Measurements from ENCODE around the gene ZBTB7C. TPM values are rescaled to one million over a fixed set of nuclear protein-coding genes. Genes with fewer than 3 reads are reported as not detected.

ZBTB7C gene
- total and polyA plus RNA-seq, 9 of the 15 experiments (the other 6 are each of a cell fraction or from before 2014, with no cell fraction given), result not detected

- Histone ChIP-seq H3K79me2 (ENCODE audit: control insufficient read depth, insufficient read depth, low read length) (no peaks in the 10 kb centered on the region), H3K27ac (ENCODE audit: extremely low read depth, low read depth, low read length) (no peak overlapping the region), H3K4me2 (ENCODE audit: insufficient read depth, low read length) (peak overlapping the region; percentile 32), H3K36me3 (ENCODE audit: control insufficient read depth, insufficient read depth, low read length) (no peaks in the 10 kb centered on the region), H3K4me3 (peak overlapping the region; percentile 34), H3K9me3 (replicated peaks; ENCODE audit: control insufficient read depth, insufficient read depth, low read depth, low read length) (no peaks in the 10 kb centered on the region), H3K27me3 (ENCODE audit: control insufficient read depth in 2 of 2, insufficient read depth in 2 of 2, low read length in 2 of 2) (peaks cover 0 to 23% of the 10 kb centered on the region in 2 experiments; a peak in 2 of 5 replicates), H4K20me1 (replicated peaks; ENCODE audit: control insufficient read depth, insufficient read depth, low read length) (no peaks in the 10 kb centered on the region), H2AFZ (ENCODE audit: low read depth, low read length) (0 out of 2 replicates have a peak overlapping the region, but pooled peaks have one; percentile 40), H3K9me1 (ENCODE audit: control insufficient read depth, insufficient read depth, low read length) (no peaks in the 10 kb centered on the region), H3K9ac (ENCODE audit: insufficient read depth in 1 of 2, low read depth in 2 of 2, low read length in 2 of 2) (no peak overlapping the region), H3K4me1 (replicated peaks in 1 of 2; ENCODE audit: control insufficient read depth in 2 of 2, insufficient read depth in 2 of 2, low read length in 2 of 2) (peaks cover 0 to 19% of the 10 kb centered on the region in 2 experiments; a peak in 2 of 5 replicates)
- ATAC-seq (peak; percentile 42), DNase-seq (ENCODE audit: extremely low read depth in 1 of 4, low spot score in 3 of 4) (peak in 2 of 4 experiments; percentile 4 to 36), FAIRE-seq (no peak)
- in situ Hi-C loops (cut with MboI) (no loop called here), intact Hi-C loops (cut with micrococcal nuclease) (no loop called here)
- BruUV-seq (replicated peaks), result no TSS peak
- ChIA-PET CTCF (ENCODE audit: low intra/inter-chr PET ratio) (no interaction called here), POLR2A (no interaction called here)
- 0% methylated on average over 9 of the region's 55 CpGs for WGBS (ENCODE audit: insufficient coverage, low coverage, missing lambda C conversion rate)
- TF ChIP-seq ZNF696 (CRISPR knock-in tag; conservative IDR thresholded peaks at IDR 0.05) (no peak), TRIM28 (IDR thresholded peaks at IDR 0.05) (no peak), ZBTB33 (CRISPR knock-in tag; IDR thresholded peaks at IDR 0.05) (no peak), EGR1 (conservative IDR thresholded peaks at IDR 0.05) (peak; percentile 44; the same call in 1 of the 2 replicates), NEUROD1 (IDR thresholded peaks at IDR 0.05; ENCODE audit: borderline replicate concordance, low read depth, low read length, partially characterized antibody) (no peak)
- TF ChIP-seq, protein P1, sequence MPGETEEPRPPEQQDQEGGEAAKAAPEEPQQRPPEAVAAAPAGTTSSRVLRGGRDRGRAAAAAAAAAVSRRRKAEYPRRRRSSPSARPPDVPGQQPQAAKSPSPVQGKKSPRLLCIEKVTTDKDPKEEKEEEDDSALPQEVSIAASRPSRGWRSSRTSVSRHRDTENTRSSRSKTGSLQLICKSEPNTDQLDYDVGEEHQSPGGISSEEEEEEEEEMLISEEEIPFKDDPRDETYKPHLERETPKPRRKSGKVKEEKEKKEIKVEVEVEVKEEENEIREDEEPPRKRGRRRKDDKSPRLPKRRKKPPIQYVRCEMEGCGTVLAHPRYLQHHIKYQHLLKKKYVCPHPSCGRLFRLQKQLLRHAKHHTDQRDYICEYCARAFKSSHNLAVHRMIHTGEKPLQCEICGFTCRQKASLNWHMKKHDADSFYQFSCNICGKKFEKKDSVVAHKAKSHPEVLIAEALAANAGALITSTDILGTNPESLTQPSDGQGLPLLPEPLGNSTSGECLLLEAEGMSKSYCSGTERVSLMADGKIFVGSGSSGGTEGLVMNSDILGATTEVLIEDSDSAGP (CRISPR knock-in tag; IDR thresholded peaks at IDR 0.05), result 0 out of 2 replicates have a peak, but pooled peaks have one; percentile 15
- TF ChIP-seq, protein P2, sequence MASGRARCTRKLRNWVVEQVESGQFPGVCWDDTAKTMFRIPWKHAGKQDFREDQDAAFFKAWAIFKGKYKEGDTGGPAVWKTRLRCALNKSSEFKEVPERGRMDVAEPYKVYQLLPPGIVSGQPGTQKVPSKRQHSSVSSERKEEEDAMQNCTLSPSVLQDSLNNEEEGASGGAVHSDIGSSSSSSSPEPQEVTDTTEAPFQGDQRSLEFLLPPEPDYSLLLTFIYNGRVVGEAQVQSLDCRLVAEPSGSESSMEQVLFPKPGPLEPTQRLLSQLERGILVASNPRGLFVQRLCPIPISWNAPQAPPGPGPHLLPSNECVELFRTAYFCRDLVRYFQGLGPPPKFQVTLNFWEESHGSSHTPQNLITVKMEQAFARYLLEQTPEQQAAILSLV (tag; IDR thresholded peaks at IDR 0.05), result no peak
Measured at GRCh38 chr18:48409591-48410094, 460 bp upstream of the ZBTB7C start.

All from K562 (cell line).